Omental fat pad (tissue), 4 donors: ENCODE results near the gene CGRRF1. TPM values are rescaled to one million over a fixed set of nuclear protein-coding genes. Genes with fewer than 3 reads are reported as not detected.

ENCODE experiments used
- ATAC-seq: fragments of 150-250 bp; one replicate; pipeline ENCODE4 v1.9.1; 2016; ENCODE audit warnings: mild to moderate bottlenecking, moderate library complexity; ENCODE audit not compliant: low FRiP score
- DNase-seq: peaks from one replicate; pipeline ENCODE4 v3.0.0-alpha.2; 2019; ENCODE audit warnings: low spot score
- CTCF ChIP-seq, 3 donors: fragments of 450-650 bp; IDR thresholded peaks; one replicate each; pipeline ENCODE4 v1.5.1; 2016 to 2017; ENCODE audit warnings: antibody characterized with exemption in 3 of 3, mild to moderate bottlenecking in 3 of 3, moderate library complexity in 2 of 3
- total RNA-seq, 4 donors: library from RNA; depleted of rRNA; stranded (reverse); fragments of >200 nt; gene quantifications; one replicate each; pipeline ENCODE4 v1.1.0, GENCODE V29; 2016

CGRRF1 gene
- total RNA-seq, 4 donors from 2014 or later: 18.0 to 21.8 (median 18.9) TPM

GRCh38 chr14:54584097-54584496 lies 74.4 kb downstream of the CGRRF1 start:
- no peak for DNase-seq
- no peak for TF ChIP-seq CTCF (IDR thresholded peaks at IDR 0.05)
- ATAC-seq: no peak

GRCh38 chr14:54585214-54585613 lies 75.5 kb downstream of the CGRRF1 start:
- no peak for TF ChIP-seq CTCF (IDR thresholded peaks at IDR 0.05)
- DNase-seq (no peak), ATAC-seq (no peak)

Other genes starting within 250 kb of the CGRRF1 start
- gene CDKN3, start 112.9 kb upstream of the CGRRF1 start, total RNA-seq: 1 to 10 TPM in 3 of 4 donors, under 1 TPM in 1; 0.94 to 7.6 (median 4.2) TPM
- 100 to 1,000 TPM; 101 to 233 (median 212) TPM for gene CNIH1, start 68.5 kb upstream of the CGRRF1 start, total RNA-seq
- 10 to 100 TPM; 44.0 to 92.7 (median 86.7) TPM for gene GMFB, start 20.9 kb upstream of the CGRRF1 start, total RNA-seq
- gene SAMD4A, start 57.2 kb downstream of the CGRRF1 start, total RNA-seq: 100 to 1,000 TPM in 1 of 4 donors, 10 to 100 TPM in 3; 33.9 to 116 (median 38.3) TPM